ENCODE results near the gene CYB561D1.
A peak's percentile ranks its signal among the peaks of the same experiment; 100 is the strongest.

The CYB561D1 gene

DNA sequence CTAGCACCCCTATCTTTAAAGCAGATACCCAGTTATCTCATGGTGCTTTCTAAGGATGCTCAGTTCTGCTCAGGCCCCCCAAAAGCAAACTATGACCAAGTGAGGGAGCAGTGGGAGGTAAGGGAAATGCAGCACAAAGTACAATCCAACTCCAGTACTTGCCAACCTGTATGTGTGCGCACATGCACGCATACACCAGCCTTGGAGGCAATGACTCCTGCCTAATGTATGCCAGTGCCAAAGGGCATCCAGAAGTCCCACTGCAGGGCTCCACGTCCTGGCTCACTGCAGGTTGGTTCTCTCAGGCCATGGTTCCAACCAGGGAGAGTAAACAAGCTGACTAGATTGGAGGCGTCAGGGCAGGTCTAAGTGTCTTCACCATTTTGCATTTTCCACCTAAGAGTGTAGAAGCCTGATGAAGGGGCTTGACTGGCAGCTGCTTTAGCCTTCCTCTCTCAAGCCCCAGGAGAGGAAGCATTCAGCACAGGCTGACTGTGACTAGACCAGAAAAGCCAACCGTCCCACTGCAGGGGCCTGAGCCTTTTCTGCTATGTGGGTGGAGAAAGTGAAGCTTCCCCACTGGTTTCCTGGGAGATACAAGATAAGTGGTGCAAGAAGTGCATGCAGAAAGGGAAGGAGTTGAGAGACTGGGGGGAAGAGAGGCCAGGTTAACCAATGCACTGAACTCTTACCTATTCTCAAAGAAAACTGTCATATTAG lies 7.9 kb downstream of the CYB561D1 start:
- no peak for DNase-seq

DNA sequence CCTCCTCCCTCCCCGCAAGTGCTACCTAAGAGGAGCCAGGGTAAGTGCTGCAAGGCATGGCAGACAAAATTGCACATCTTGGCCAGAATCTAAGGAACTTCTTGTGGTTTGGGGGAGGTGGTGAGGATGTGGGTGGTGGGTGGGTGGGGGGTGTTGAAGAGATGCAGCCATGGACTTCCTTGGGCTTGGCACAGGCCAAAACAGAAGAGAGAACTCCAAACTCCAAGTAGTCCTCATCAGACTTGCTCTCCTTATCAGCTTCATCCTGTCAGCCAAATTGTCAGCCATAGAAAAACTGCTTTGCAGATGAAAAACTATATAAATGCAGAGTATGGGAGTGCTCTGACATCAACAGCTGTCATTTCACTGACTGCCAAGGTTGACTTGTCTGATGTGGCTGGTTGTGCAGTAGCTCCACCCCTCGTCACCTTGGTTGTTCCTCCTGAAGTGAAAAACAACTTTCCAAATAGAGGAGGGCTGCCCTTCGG lies 8.5 kb downstream of the CYB561D1 start:
- no peak for DNase-seq

DNA sequence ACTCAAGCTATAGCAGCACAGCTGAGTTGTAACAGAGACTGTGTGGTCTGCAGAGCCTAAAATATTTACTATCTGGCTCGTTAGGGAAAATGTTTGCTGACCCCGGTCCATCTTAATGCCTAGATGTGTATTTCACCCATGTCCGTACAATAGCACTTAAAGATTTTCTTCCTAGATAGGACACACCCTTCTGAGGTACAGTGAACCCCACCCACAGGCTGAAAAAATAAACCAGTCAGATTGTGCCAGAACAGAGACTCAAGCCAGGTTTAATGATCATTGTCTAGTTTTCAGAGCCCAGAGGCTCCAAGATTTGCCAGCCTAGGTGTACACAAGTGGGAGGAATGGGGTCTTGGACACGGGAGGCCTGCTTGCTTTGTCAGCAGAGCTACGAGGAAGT lies 10.0 kb downstream of the CYB561D1 start:
- DNase-seq = no peak

DNA sequence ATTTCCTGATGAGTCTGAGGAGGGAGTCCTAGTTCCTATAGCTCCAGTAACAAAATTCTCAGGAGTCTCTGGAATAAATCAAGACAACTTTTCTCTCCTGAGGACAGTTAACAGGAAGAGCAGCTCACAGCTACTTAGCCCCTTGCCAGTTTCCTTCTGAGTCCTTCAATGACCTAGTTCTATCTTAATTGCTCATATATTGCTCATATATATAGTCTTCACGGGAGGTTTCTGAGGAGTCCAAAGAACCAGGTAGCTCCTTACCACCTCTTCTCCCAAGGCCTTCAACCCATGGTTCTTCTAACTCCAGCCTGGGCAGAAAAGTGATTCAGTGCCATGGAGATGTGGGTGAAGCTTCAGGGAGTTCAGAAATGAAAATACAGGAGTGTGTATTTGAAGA lies 11.1 kb downstream of the CYB561D1 start:
- DNase-seq = no peak

DNA sequence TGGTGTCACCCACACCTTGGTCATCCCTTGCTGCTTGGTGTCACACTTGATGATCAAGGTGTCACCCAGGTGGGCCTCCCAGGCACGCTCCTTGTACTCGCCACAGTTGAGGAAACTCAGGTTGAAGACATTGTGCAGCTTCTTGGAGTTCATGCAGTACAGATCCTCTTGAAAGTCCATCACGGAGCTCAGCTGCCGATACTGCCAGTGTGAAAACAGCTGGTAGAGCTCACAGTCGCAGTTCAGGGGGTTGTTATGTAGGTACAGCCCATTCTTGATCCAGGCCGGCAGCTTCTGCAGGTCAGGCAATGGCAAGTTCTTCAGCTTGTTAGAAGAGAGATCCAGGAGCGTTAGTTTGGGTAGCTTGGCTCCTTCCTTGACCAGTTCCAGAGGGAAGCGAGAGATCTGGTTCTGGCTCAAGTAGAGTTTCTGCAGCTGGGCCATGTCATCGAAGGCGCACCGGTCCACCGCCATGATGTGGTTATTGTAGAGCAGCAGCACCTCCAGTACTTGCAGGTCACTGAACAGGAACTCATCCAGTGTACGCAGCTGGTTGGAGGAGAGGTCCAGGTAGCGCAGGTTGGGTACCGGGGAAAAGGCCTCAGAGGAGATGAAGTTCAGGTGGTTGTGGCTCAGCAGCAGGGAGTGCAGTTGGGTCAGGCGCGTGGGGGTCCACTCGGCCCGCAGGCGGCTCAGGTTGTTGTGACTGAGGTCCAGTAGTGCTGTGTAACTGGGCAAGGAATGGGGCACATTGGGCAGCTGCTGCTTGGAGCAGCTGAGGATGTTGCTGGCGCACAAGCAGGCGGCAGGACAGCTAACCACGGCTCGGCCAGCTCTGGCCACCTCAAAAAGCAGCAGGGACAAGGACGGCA lies 14.3 kb downstream of the CYB561D1 start:
- no peak for DNase-seq

- DNase-seq = no peak
Measured at GRCh38 chr1:109508873-109509175, 14.9 kb downstream of the CYB561D1 start.

- peak; percentile 72 for DNase-seq
Measured at GRCh38 chr1:109509176-109510134, 15.6 kb downstream of the CYB561D1 start, which contains the start of gene AMIGO1. TSS of gene AMIGO1 (minus strand) at chr1:109509727. CDS start at chr1:109508912, 815 bp downstream.

DNA sequence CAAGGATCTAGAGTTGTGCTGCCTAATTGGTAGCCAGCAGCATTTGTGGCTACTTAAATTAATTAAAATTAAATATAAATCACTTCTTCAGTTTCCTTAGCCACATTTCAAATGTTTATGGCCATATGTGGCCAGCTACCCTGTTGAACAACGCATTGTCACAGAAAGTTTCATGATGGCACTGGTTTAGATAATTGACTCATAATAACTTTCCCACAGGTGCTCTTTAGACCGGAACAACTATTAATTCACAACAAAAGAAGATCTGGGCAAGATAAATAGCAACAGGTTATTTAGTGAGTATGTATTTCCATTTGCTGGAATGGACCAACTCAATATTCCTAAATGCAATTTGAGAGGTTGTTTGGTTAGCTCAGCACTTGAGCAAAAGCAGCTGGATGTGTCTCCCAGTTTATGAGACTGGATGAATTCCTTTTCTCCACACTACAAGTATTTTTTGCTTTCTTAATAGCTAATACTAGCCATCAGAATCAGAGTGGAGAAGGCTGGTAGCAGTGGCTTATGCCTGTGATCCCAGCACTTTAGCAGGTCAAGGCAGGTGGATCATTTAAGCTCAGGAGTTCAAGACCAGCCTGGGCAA lies 19.3 kb downstream of the CYB561D1 start:
- DNase-seq = no peak

DNA sequence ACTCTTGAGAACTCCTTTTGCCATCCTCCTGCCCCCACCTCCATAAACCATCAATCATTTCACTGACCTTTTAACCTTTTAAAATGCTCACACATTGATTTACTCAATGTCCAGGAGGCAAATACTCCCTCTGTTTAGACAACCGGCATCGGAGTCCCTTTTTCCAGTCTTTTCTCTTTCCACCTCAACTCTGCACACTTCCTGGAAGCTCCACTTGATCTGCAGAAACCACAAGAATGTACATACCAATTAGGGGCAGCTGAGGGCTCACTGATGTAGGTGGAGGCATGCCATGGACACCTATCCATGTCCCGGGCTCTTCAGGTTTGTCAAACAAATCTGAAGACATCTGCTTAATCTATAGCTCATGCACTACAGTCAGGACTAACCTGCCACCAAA lies 21.0 kb downstream of the CYB561D1 start:
- DNase-seq = no peak

DNA sequence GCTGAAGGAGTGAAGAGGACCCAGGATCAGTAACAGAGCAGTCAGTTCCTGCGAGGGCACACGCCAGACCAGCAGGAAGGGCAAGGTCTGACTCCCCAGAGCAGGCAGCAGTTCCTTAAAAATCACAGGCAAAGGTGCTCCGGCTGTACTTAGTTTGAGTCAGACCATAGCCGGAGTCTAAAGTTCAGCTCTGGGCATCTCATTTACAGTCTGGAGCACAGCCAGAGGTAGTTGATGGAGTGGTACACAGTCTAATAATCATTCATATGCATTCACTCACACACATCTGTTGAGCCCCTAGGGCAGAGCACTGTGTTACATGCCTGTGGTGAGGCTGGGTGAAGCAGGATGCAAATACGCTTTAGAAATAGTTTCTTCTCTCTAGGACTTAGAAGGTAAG lies 23.0 kb downstream of the CYB561D1 start:
- DNase-seq = peak; percentile 92

- peak; percentile 62 for DNase-seq
Measured at GRCh38 chr1:109517337-109517736, 23.4 kb downstream of the CYB561D1 start.

GRCh38 chr1:109521002-109521951 lies 27.4 kb downstream of the CYB561D1 start:
- DNase-seq = no peak

DNA sequence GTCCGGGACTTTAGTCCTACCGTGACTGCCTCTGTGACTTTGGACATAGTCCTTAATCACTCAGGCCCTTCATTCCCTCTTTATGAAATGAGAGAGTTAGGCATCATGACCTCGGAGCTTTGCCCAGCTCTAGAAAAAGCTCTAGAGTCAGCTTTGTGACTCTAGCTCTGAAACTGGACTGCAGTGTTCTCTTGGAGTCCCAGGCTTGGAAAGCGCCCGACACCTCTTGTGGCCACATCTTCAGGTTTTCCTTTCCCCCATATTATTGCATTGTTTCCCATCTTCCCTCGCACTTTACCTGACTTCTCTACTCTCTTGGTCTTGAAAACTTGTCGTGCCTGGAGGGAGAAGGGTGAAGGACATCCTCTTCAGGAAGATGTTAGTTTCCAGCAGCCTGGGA lies 28.1 kb downstream of the CYB561D1 start:
- DNase-seq = no peak

DNA sequence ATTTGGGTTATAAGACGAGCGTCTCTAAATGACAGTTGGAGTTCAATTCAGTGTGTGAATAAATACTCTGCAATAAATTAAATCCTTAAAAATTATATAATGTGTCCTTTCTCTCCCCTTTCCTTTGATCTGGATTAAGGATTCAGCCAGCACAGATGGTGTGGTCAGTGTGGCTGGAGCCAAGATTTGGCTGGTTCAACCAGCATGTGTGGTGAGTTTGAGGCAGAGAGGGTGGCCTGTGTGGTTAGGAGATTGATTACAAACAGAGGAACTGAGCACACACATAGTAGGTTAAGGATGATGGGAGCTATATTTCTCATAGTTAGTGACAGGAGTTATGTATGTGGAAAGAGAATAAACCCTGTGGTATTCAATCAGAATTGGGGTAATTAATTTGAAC lies 29.8 kb downstream of the CYB561D1 start:
- no peak for DNase-seq

- no peak for DNase-seq
Measured at GRCh38 chr1:109527098-109527811, 33.4 kb downstream of the CYB561D1 start.

DNA sequence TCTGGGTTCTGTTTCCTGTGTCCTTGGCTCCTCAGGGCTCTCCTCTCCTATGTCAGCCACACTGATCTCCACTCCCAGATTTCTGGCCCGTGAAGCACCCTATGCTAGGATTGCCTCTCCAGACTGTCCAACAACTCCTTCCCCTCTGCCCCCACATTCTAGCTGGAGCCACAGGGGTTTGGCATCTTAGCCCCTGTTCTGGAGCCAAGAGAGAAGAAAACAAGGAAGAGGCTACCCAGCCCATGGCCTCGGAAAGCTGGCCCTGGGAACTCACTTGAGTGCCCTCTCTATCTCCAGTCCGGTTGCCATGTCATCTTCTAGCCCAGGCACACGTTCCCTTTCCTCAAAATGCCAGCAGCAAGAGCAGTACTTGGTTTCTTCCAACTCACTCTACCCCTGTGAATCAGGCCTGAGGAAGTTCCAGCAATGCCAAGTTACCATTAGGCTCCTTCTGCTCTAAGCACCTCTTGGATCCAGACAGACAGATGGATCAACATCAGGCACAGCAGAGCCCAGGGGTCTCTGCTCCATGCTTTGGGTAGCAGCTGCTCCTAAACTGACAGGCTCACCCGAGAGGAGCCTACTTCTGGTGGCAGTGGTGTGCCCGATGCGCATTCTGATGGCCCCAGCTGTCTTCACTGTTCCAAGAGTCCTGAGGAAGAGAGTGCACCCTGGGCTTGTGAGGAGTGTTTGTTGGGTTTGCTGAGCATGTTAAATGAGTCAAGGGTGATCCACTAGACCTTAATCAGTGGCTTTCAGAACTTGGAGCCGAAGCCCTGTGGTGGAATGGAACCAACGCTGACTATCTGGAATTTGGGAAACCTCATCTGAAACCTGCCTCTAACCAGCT lies 34.2 kb downstream of the CYB561D1 start:
- no peak for DNase-seq

DNA sequence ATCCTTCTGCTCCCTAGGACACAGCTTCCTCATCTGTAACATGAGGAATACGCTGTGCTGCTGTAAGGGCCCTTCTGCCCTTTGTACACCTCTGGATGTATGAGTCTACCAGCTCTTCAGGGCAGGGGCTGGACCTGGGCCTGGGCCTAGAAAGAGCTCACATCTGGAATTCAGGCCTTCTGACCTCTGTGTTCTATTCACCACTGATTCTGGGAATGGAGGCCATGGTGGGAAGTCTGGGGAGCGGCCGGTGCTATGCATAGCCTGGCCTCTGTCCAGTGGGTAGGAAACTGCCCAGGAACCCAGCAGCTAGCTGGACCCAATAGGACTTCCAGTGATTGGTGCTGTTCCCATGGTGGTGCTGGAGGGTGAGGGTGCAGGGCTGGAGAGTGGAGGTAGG lies 34.8 kb downstream of the CYB561D1 start:
- DNase-seq = no peak

- DNase-seq = peak; percentile 28
Measured at GRCh38 chr1:109529881-109530456, 36.1 kb downstream of the CYB561D1 start.

GRCh38 chr1:109530457-109531087 lies 36.7 kb downstream of the CYB561D1 start:
- DNase-seq = no peak

Data from EL (cell line).